ENCODE data around the gene SEMA5B. TPM values are rescaled to one million over a fixed set of nuclear protein-coding genes. Genes with fewer than 3 reads are reported as not detected.

SEMA5B gene
- total RNA-seq, 1 donor from 2014 or later: not detected

- DNase-seq (ENCODE audit: low spot score): no peak
- H3K4me3 Mint-ChIP-seq (ENCODE audit: low read depth): no peak overlapping the region
- intact Hi-C loops (cut with micrococcal nuclease): no loop called here
- H3K27ac Mint-ChIP-seq: no peak overlapping the region
- no peaks in the 10 kb centered on the region for H3K9me3 Mint-ChIP-seq
- H3K36me3 Mint-ChIP-seq (ENCODE audit: low read depth): no peaks in the 10 kb centered on the region
- no peaks in the 10 kb centered on the region for H3K4me1 Mint-ChIP-seq (ENCODE audit: low read depth)
- peaks cover 14% of the 10 kb centered on the region for H3K27me3 Mint-ChIP-seq (ENCODE audit: low read depth)
Observed at GRCh38 chr3:122937745-122938144, 89.8 kb downstream of the SEMA5B start.

GRCh38 chr3:122936986-122937385 lies 90.6 kb downstream of the SEMA5B start:
- Mint-ChIP-seq H3K36me3 (ENCODE audit: low read depth) (no peaks in the 10 kb centered on the region), H3K9me3 (no peaks in the 10 kb centered on the region), H3K27me3 (ENCODE audit: low read depth) (peaks cover 16% of the 10 kb centered on the region), H3K27ac (no peak overlapping the region), H3K4me1 (ENCODE audit: low read depth) (no peaks in the 10 kb centered on the region), H3K4me3 (ENCODE audit: low read depth) (no peak overlapping the region)
- intact Hi-C loops (cut with micrococcal nuclease): no loop called here
- DNase-seq (ENCODE audit: low spot score): no peak

- Mint-ChIP-seq H3K4me3 (ENCODE audit: low read depth) (no peak overlapping the region), H3K9me3 (no peaks in the 10 kb centered on the region), H3K27me3 (ENCODE audit: low read depth) (peaks cover 20% of the 10 kb centered on the region), H3K36me3 (ENCODE audit: low read depth) (no peaks in the 10 kb centered on the region), H3K27ac (no peak overlapping the region), H3K4me1 (ENCODE audit: low read depth) (no peaks in the 10 kb centered on the region)
- intact Hi-C loops (cut with micrococcal nuclease): no loop called here
- DNase-seq (ENCODE audit: low spot score): no peak
Observed at GRCh38 chr3:122936335-122936734, 91.2 kb downstream of the SEMA5B start.

- Mint-ChIP-seq H3K36me3 (ENCODE audit: low read depth) (no peaks in the 10 kb centered on the region), H3K27ac (no peak overlapping the region)
Observed at GRCh38 chr3:122934251-122934650, 93.3 kb downstream of the SEMA5B start.

GRCh38 chr3:122932251-122932967 lies 95.2 kb downstream of the SEMA5B start:
- Mint-ChIP-seq H3K4me3 (ENCODE audit: low read depth) (no peak overlapping the region), H3K4me1 (ENCODE audit: low read depth) (no peaks in the 10 kb centered on the region), H3K27me3 (ENCODE audit: low read depth) (peaks cover 25% of the 10 kb centered on the region), H3K27ac (no peak overlapping the region), H3K36me3 (ENCODE audit: low read depth) (no peaks in the 10 kb centered on the region), H3K9me3 (no peaks in the 10 kb centered on the region)
- no peak for DNase-seq (ENCODE audit: low spot score)
- intact Hi-C loops (cut with micrococcal nuclease): no loop called here

More at GRCh38 chr3:122934251-122934650, 93.3 kb downstream of the SEMA5B start:
- Mint-ChIP-seq H3K4me1 (ENCODE audit: low read depth) (no peaks in the 10 kb centered on the region), H3K4me3 (ENCODE audit: low read depth) (no peak overlapping the region), H3K27me3 (ENCODE audit: low read depth) (peaks cover 23% of the 10 kb centered on the region), H3K9me3 (no peaks in the 10 kb centered on the region)
- intact Hi-C loops (cut with micrococcal nuclease): no loop called here
- DNase-seq (ENCODE audit: low spot score): no peak

- peaks cover 24% of the 10 kb centered on the region for H3K27me3 Mint-ChIP-seq (ENCODE audit: low read depth)
- no peaks in the 10 kb centered on the region for H3K4me1 Mint-ChIP-seq (ENCODE audit: low read depth)
- H3K9me3 Mint-ChIP-seq: no peaks in the 10 kb centered on the region
- no peaks in the 10 kb centered on the region for H3K36me3 Mint-ChIP-seq (ENCODE audit: low read depth)
- no peak overlapping the region for H3K4me3 Mint-ChIP-seq (ENCODE audit: low read depth)
- no peak overlapping the region for H3K27ac Mint-ChIP-seq
- DNase-seq (ENCODE audit: low spot score): no peak
- intact Hi-C loops (cut with micrococcal nuclease): no loop called here
Observed at GRCh38 chr3:122931636-122932035, 95.9 kb downstream of the SEMA5B start.

- H3K9me3 Mint-ChIP-seq: no peaks in the 10 kb centered on the region
- no peaks in the 10 kb centered on the region for H3K36me3 Mint-ChIP-seq (ENCODE audit: low read depth)
Observed at GRCh38 chr3:122930063-122930997, 97.2 kb downstream of the SEMA5B start.

GRCh38 chr3:122929188-122930062 lies 98.1 kb downstream of the SEMA5B start:
- Mint-ChIP-seq H3K4me3 (ENCODE audit: low read depth) (no peak overlapping the region), H3K9me3 (no peaks in the 10 kb centered on the region)
- intact Hi-C loops (cut with micrococcal nuclease): no loop called here

More at GRCh38 chr3:122930063-122930997, 97.2 kb downstream of the SEMA5B start:
- DNase-seq (ENCODE audit: low spot score): no peak
- Mint-ChIP-seq H3K4me1 (ENCODE audit: low read depth) (no peaks in the 10 kb centered on the region), H3K27me3 (ENCODE audit: low read depth) (peaks cover 20% of the 10 kb centered on the region), H3K4me3 (ENCODE audit: low read depth) (no peak overlapping the region), H3K27ac (no peak overlapping the region)
- intact Hi-C loops (cut with micrococcal nuclease): no loop called here

GRCh38 chr3:122928396-122929187 lies 99.0 kb downstream of the SEMA5B start:
- Mint-ChIP-seq H3K36me3 (ENCODE audit: low read depth) (no peaks in the 10 kb centered on the region), H3K9me3 (no peaks in the 10 kb centered on the region), H3K27ac (no peak overlapping the region), H3K4me1 (ENCODE audit: low read depth) (no peaks in the 10 kb centered on the region), H3K4me3 (ENCODE audit: low read depth) (no peak overlapping the region), H3K27me3 (ENCODE audit: low read depth) (peaks cover 17% of the 10 kb centered on the region)
- intact Hi-C loops (cut with micrococcal nuclease): no loop called here
- no peak for DNase-seq (ENCODE audit: low spot score)

More at GRCh38 chr3:122929188-122930062, 98.1 kb downstream of the SEMA5B start:
- Mint-ChIP-seq H3K27ac (no peak overlapping the region), H3K27me3 (ENCODE audit: low read depth) (peaks cover 17% of the 10 kb centered on the region), H3K4me1 (ENCODE audit: low read depth) (no peaks in the 10 kb centered on the region), H3K36me3 (ENCODE audit: low read depth) (no peaks in the 10 kb centered on the region)
- no peak for DNase-seq (ENCODE audit: low spot score)

- no peaks in the 10 kb centered on the region for H3K9me3 Mint-ChIP-seq
- no peak overlapping the region for H3K4me3 Mint-ChIP-seq (ENCODE audit: low read depth)
- no peak for DNase-seq (ENCODE audit: low spot score)
- intact Hi-C loops (cut with micrococcal nuclease): no loop called here
- peaks cover 11% of the 10 kb centered on the region for H3K27me3 Mint-ChIP-seq (ENCODE audit: low read depth)
- H3K27ac Mint-ChIP-seq: no peak overlapping the region
- H3K4me1 Mint-ChIP-seq (ENCODE audit: low read depth): no peaks in the 10 kb centered on the region
- H3K36me3 Mint-ChIP-seq (ENCODE audit: low read depth): no peaks in the 10 kb centered on the region
Observed at GRCh38 chr3:122927726-122928125, 99.8 kb downstream of the SEMA5B start.

- no peaks in the 10 kb centered on the region for H3K9me3 Mint-ChIP-seq
- peaks cover 9% of the 10 kb centered on the region for H3K27me3 Mint-ChIP-seq (ENCODE audit: low read depth)
- no peaks in the 10 kb centered on the region for H3K4me1 Mint-ChIP-seq (ENCODE audit: low read depth)
- intact Hi-C loops (cut with micrococcal nuclease): no loop called here
- H3K4me3 Mint-ChIP-seq (ENCODE audit: low read depth): no peak overlapping the region
- H3K27ac Mint-ChIP-seq: no peak overlapping the region
- H3K36me3 Mint-ChIP-seq (ENCODE audit: low read depth): no peaks in the 10 kb centered on the region
- no peak for DNase-seq (ENCODE audit: low spot score)
Observed at GRCh38 chr3:122926811-122927210, 100.8 kb downstream of the SEMA5B start.

GRCh38 chr3:122926322-122926721 lies 101.2 kb downstream of the SEMA5B start:
- DNase-seq (ENCODE audit: low spot score): no peak
- Mint-ChIP-seq H3K27me3 (ENCODE audit: low read depth) (peaks cover 8% of the 10 kb centered on the region), H3K36me3 (ENCODE audit: low read depth) (no peaks in the 10 kb centered on the region), H3K27ac (no peak overlapping the region), H3K4me3 (ENCODE audit: low read depth) (no peak overlapping the region), H3K4me1 (ENCODE audit: low read depth) (no peaks in the 10 kb centered on the region), H3K9me3 (no peaks in the 10 kb centered on the region)
- intact Hi-C loops (cut with micrococcal nuclease): no loop called here
